HepG2 (cell line): Measurements from ENCODE around the gene CDC42EP5. TPM values are rescaled to one million over a fixed set of nuclear protein-coding genes. Genes with fewer than 3 reads are reported as not detected.

Experiments used
- MAZ ChIP-seq, 2 experiments: sonication (generic) in 1 of 2; formaldehyde crosslinking in 1 of 2; IDR thresholded peaks; 2 replicates each; pipeline versions ENCODE4 v1.5.0 to v1.6.1; 2012 to 2020; ENCODE audit warnings: low read depth in 2 of 2, mild to moderate bottlenecking in 2 of 2, borderline replicate concordance in 1 of 2, improper control_type of control experiment in 1 of 2, low read length in 1 of 2, missing genetic modification reagents in 1 of 2, moderate library complexity in 1 of 2
- RBFOX2 ChIP-seq: fragments of 200-400 bp; formaldehyde crosslinking; IDR thresholded peaks from 2 replicates; pipeline ENCODE4 v1.6.1; 2017; ENCODE audit warnings: low read depth, mild to moderate bottlenecking, low read length
- ZFP36L1 ChIP-seq: sonication (generic); formaldehyde crosslinking; IDR thresholded peaks from 2 replicates; pipeline ENCODE4 v1.8.0; 2022; ENCODE audit warnings: mild to moderate bottlenecking, missing genetic modification reagents, moderate library complexity
- ZNF224 ChIP-seq: sonication (generic); formaldehyde crosslinking; IDR thresholded peaks from 2 replicates; pipeline ENCODE4 v1.5.0; 2020; ENCODE audit warnings: mild to moderate bottlenecking, missing genetic modification reagents
- polyA plus RNA-seq, 8 experiments: library from polyadenylated mRNA; depleted of rRNA in 3 of 8; stranded (reverse) in 7 of 8; unstranded in 1 of 8; fragments of >200 nt; fragmentation: Illumina TruSeq in 4 of 8; extraction: Trizol in 4 of 8; gene quantifications; 2 replicates each; pipeline versions ENCODE4 v1.2.1 to v1.2.3, GENCODE V29; 2011 to 2016; ENCODE audit warnings: low read depth in 4 of 8, missing spikeins in 1 of 8, mixed read lengths in 1 of 8; ENCODE audit not compliant: insufficient read depth in 1 of 8
- total RNA-seq, 5 experiments: library from RNA; depleted of rRNA; stranded (reverse); fragments of >200 nt; fragmentation: Illumina TruSeq; extraction: Trizol; gene quantifications; 2 replicates each; pipeline ENCODE4 v1.2.3, GENCODE V29; 2016; ENCODE audit warnings: low read depth in 1 of 5
- TF ChIP-seq, protein P1 (sequence below): sonication (generic); formaldehyde crosslinking; IDR thresholded peaks from 2 replicates; pipeline ENCODE4 v1.4.0; 2020; ENCODE audit warnings: missing genetic modification reagents, borderline replicate concordance
- TF ChIP-seq, protein P2 (sequence below): sonication (generic); formaldehyde crosslinking; conservative IDR thresholded peaks from 2 replicates; pipeline ENCODE4 v1.4.0; 2020; ENCODE audit warnings: mild to moderate bottlenecking, missing genetic modification reagents, moderate library complexity
- TF ChIP-seq, protein P3 (sequence below): sonication (generic); formaldehyde crosslinking; IDR thresholded peaks from 2 replicates; pipeline ENCODE4 v1.4.0; 2020; ENCODE audit warnings: low read depth, mild to moderate bottlenecking, missing genetic modification reagents
- TF ChIP-seq, protein P4 (sequence below): fragments of 450-650 bp; IDR thresholded peaks from 2 replicates; pipeline ENCODE4 v1.6.1; 2017
- TF ChIP-seq, protein P5 (sequence below): sonication (generic); formaldehyde crosslinking; IDR thresholded peaks from 2 replicates; pipeline ENCODE4 v1.5.1; 2020; ENCODE audit warnings: mild to moderate bottlenecking, missing genetic modification reagents, moderate library complexity

CDC42EP5 gene
- total and polyA plus RNA-seq, 2 of the 13 experiments (the other 11 are each of a cell fraction or from before 2014, with no cell fraction given) = 0.41 to 1.6 TPM

DNA sequence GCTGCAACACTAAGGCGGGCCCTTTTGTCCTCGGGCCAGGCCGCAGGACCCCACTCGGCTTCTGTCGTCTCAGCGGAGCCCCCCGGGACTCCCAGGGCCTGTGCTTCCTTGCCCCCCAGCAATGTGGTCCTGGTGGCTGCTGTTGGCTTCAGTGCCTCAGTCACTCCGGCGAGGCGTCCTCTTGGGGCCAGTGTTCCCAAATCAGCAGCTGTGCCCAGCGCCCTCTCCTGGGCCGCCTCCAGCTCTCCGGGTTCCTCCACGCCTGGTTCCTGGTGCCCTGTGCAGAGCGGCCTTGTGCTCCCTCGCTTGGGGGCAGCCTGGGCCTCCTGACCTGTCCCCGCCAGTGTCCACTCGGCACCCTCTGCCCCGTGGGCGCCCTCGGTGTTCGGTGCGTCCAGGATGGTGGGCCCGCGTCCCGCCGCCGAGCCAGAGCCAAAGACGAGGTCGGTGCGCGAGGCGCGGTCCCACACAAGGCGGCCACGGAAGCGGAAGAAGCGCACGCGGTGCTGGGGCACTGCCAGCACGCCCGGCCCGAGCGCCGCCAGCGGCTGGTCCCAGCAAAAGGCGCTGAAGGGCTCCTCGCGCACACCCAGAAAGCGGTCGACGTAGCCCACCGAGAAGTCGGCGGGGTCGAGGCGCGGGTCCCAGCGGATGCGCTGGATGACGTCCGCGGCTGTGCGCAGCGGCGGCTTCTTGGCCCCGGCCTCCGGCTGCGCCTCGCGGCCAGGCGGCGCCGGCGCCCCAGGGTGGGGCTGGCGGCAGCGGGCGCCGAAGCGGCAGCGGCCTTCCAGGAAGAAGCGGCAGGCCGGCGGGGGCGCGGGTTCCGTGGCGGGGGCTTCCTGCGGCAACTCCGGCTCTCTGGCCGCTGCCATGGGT lies 10.2 kb downstream of the CDC42EP5 start (continued):
- TF ChIP-seq, protein P1, sequence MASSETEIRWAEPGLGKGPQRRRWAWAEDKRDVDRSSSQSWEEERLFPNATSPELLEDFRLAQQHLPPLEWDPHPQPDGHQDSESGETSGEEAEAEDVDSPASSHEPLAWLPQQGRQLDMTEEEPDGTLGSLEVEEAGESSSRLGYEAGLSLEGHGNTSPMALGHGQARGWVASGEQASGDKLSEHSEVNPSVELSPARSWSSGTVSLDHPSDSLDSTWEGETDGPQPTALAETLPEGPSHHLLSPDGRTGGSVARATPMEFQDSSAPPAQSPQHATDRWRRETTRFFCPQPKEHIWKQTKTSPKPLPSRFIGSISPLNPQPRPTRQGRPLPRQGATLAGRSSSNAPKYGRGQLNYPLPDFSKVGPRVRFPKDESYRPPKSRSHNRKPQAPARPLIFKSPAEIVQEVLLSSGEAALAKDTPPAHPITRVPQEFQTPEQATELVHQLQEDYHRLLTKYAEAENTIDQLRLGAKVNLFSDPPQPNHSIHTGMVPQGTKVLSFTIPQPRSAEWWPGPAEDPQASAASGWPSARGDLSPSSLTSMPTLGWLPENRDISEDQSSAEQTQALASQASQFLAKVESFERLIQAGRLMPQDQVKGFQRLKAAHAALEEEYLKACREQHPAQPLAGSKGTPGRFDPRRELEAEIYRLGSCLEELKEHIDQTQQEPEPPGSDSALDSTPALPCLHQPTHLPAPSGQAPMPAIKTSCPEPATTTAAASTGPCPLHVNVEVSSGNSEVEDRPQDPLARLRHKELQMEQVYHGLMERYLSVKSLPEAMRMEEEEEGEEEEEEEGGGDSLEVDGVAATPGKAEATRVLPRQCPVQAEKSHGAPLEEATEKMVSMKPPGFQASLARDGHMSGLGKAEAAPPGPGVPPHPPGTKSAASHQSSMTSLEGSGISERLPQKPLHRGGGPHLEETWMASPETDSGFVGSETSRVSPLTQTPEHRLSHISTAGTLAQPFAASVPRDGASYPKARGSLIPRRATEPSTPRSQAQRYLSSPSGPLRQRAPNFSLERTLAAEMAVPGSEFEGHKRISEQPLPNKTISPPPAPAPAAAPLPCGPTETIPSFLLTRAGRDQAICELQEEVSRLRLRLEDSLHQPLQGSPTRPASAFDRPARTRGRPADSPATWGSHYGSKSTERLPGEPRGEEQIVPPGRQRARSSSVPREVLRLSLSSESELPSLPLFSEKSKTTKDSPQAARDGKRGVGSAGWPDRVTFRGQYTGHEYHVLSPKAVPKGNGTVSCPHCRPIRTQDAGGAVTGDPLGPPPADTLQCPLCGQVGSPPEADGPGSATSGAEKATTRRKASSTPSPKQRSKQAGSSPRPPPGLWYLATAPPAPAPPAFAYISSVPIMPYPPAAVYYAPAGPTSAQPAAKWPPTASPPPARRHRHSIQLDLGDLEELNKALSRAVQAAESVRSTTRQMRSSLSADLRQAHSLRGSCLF = peak; percentile 87; the same call in 1 of the 2 replicates
- TF ChIP-seq ZNF224 (CRISPR knock-in tag) (no peak), MAZ (IDR thresholded peaks at IDR 0.05; ENCODE audit: borderline replicate concordance, low read depth, low read length) (no peak), MAZ (CRISPR knock-in tag; IDR thresholded peaks at IDR 0.05; ENCODE audit: low read depth) (peak; percentile 87), ZFP36L1 (CRISPR knock-in tag) (no peak), RBFOX2 (peak; percentile 90)
- TF ChIP-seq, protein P2, sequence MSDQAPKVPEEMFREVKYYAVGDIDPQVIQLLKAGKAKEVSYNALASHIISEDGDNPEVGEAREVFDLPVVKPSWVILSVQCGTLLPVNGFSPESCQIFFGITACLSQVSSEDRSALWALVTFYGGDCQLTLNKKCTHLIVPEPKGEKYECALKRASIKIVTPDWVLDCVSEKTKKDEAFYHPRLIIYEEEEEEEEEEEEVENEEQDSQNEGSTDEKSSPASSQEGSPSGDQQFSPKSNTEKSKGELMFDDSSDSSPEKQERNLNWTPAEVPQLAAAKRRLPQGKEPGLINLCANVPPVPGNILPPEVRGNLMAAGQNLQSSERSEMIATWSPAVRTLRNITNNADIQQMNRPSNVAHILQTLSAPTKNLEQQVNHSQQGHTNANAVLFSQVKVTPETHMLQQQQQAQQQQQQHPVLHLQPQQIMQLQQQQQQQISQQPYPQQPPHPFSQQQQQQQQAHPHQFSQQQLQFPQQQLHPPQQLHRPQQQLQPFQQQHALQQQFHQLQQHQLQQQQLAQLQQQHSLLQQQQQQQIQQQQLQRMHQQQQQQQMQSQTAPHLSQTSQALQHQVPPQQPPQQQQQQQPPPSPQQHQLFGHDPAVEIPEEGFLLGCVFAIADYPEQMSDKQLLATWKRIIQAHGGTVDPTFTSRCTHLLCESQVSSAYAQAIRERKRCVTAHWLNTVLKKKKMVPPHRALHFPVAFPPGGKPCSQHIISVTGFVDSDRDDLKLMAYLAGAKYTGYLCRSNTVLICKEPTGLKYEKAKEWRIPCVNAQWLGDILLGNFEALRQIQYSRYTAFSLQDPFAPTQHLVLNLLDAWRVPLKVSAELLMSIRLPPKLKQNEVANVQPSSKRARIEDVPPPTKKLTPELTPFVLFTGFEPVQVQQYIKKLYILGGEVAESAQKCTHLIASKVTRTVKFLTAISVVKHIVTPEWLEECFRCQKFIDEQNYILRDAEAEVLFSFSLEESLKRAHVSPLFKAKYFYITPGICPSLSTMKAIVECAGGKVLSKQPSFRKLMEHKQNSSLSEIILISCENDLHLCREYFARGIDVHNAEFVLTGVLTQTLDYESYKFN (CRISPR knock-in tag) = 0 out of 2 replicates have a peak, but pooled peaks have one; percentile 30
- TF ChIP-seq, protein P3, sequence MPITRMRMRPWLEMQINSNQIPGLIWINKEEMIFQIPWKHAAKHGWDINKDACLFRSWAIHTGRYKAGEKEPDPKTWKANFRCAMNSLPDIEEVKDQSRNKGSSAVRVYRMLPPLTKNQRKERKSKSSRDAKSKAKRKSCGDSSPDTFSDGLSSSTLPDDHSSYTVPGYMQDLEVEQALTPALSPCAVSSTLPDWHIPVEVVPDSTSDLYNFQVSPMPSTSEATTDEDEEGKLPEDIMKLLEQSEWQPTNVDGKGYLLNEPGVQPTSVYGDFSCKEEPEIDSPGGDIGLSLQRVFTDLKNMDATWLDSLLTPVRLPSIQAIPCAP (CRISPR knock-in tag) = 0 out of 2 replicates have a peak, but pooled peaks have one; percentile 63
- TF ChIP-seq, protein P4, sequence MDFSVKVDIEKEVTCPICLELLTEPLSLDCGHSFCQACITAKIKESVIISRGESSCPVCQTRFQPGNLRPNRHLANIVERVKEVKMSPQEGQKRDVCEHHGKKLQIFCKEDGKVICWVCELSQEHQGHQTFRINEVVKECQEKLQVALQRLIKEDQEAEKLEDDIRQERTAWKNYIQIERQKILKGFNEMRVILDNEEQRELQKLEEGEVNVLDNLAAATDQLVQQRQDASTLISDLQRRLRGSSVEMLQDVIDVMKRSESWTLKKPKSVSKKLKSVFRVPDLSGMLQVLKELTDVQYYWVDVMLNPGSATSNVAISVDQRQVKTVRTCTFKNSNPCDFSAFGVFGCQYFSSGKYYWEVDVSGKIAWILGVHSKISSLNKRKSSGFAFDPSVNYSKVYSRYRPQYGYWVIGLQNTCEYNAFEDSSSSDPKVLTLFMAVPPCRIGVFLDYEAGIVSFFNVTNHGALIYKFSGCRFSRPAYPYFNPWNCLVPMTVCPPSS = no peak
- TF ChIP-seq, protein P5, sequence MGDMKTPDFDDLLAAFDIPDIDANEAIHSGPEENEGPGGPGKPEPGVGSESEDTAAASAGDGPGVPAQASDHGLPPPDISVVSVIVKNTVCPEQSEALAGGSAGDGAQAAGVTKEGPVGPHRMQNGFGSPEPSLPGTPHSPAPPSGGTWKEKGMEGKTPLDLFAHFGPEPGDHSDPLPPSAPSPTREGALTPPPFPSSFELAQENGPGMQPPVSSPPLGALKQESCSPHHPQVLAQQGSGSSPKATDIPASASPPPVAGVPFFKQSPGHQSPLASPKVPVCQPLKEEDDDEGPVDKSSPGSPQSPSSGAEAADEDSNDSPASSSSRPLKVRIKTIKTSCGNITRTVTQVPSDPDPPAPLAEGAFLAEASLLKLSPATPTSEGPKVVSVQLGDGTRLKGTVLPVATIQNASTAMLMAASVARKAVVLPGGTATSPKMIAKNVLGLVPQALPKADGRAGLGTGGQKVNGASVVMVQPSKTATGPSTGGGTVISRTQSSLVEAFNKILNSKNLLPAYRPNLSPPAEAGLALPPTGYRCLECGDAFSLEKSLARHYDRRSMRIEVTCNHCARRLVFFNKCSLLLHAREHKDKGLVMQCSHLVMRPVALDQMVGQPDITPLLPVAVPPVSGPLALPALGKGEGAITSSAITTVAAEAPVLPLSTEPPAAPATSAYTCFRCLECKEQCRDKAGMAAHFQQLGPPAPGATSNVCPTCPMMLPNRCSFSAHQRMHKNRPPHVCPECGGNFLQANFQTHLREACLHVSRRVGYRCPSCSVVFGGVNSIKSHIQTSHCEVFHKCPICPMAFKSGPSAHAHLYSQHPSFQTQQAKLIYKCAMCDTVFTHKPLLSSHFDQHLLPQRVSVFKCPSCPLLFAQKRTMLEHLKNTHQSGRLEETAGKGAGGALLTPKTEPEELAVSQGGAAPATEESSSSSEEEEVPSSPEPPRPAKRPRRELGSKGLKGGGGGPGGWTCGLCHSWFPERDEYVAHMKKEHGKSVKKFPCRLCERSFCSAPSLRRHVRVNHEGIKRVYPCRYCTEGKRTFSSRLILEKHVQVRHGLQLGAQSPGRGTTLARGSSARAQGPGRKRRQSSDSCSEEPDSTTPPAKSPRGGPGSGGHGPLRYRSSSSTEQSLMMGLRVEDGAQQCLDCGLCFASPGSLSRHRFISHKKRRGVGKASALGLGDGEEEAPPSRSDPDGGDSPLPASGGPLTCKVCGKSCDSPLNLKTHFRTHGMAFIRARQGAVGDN (CRISPR knock-in tag) = peak; percentile 96
